Measurements from ENCODE around the gene RFWD3. TPM values are rescaled to one million over a fixed set of nuclear protein-coding genes. Genes with fewer than 3 reads are reported as not detected.

Gene RFWD3
- total and polyA plus RNA-seq, 2 of the 8 experiments (the other 6 are each of a cell fraction or from before 2014, with no cell fraction given) = 67.1 to 114 TPM

- Histone ChIP-seq H4K20me1 (replicated peaks in 1 of 2; ENCODE audit: control insufficient read depth in 1 of 2, insufficient read depth in 2 of 2, low read length in 2 of 2) (peaks cover 7 to 9% of the 10 kb centered on the region in 2 experiments), H3K9ac (replicated peaks in 1 of 4; ENCODE audit: extremely low read depth in 1 of 4, low read depth in 3 of 4, low read length in 3 of 4) (no peak overlapping the region)
- TF ChIP-seq CBX5 (IDR thresholded peaks at IDR 0.05; ENCODE audit: low read depth, low read length) (no peak), POU5F1 (IDR thresholded peaks at IDR 0.05; ENCODE audit: low read depth, low read length) (no peak), YY1 (IDR thresholded peaks at IDR 0.05; ENCODE audit: low read depth, low read length) (no peak), TAF7 (optimal IDR thresholded peaks at IDR 0.05; ENCODE audit: borderline replicate concordance, low read depth, low read length) (no peak), CTCF (IDR thresholded peaks at IDR 0.05; ENCODE audit: control extremely low read depth in 1 of 3, insufficient read depth in 1 of 3, low read depth in 1 of 3, low read length in 3 of 3) (no peak), ATF3 (IDR thresholded peaks at IDR 0.05; ENCODE audit: insufficient read depth, low read depth, low read length) (no peak), PHF8 (conservative IDR thresholded peaks at IDR 0.05; ENCODE audit: low read depth, low read length) (no peak), NANOG (IDR thresholded peaks at IDR 0.05; ENCODE audit: insufficient read depth, low read depth, low read length, poor library complexity, severe bottlenecking) (no peak), TCF12 (IDR thresholded peaks at IDR 0.05; ENCODE audit: low read depth, low read length) (no peak)
Measured at GRCh38 chr16:74601126-74601871, 65.4 kb downstream of the RFWD3 start.

More at GRCh38 chr16:74601126-74601871, 65.4 kb downstream of the RFWD3 start:
- Histone ChIP-seq H3K4ac (replicated peaks; ENCODE audit: insufficient read length, low read depth, low read length) (no peak overlapping the region), H3K79me1 (ENCODE audit: low read depth, low read length) (peaks cover 3% of the 10 kb centered on the region; the same call in 1 of the 2 replicates), H4K5ac (ENCODE audit: insufficient read length, low read depth, low read length) (no peak overlapping the region), H2AFZ (ENCODE audit: low read length) (no peak overlapping the region), H3K27me3 (replicated peaks in 1 of 4; ENCODE audit: control insufficient read depth in 3 of 4, extremely low read depth in 1 of 4, insufficient read depth in 3 of 4, low read length in 3 of 4) (no peaks in the 10 kb centered on the region), H2BK15ac (ENCODE audit: low read length) (no peak overlapping the region), H3K14ac (ENCODE audit: insufficient read length) (no peak overlapping the region), H2BK120ac (replicated peaks; ENCODE audit: low read depth, low read length) (no peak overlapping the region), H4K8ac (ENCODE audit: extremely low read depth, insufficient read depth, low read length) (no peak overlapping the region), H3K4me2 (ENCODE audit: insufficient read depth in 1 of 2, low read depth in 2 of 2, low read length in 2 of 2) (no peak overlapping the region), H3K23me2 (ENCODE audit: low read depth, low read length) (peaks cover 3% of the 10 kb centered on the region; the same call in 1 of the 2 replicates), H3K36me3 (ENCODE audit: control insufficient read depth in 2 of 4, insufficient read depth in 4 of 4, low read length in 3 of 4) (no peaks in the 10 kb centered on the region), H2BK20ac (ENCODE audit: low read length) (no peak overlapping the region), H3K79me2 (ENCODE audit: control insufficient read depth in 1 of 2, insufficient read depth in 2 of 2, low read length in 2 of 2) (peaks cover 25 to 96% of the 10 kb centered on the region in 2 experiments), H3K27ac (ENCODE audit: low read depth, low read length) (no peak overlapping the region), H2BK5ac (ENCODE audit: low read depth, low read length) (no peak overlapping the region), H3K56ac (replicated peaks; ENCODE audit: insufficient read length, low read depth, low read length) (no peak overlapping the region), H3K4me3 (ENCODE audit: extremely low read depth in 1 of 4, insufficient read depth in 2 of 4, low read depth in 3 of 4, low read length in 4 of 4) (no peak overlapping the region), H2BK12ac (ENCODE audit: low read depth, low read length) (no peak overlapping the region), H3K23ac (ENCODE audit: insufficient read length) (no peak overlapping the region), H2AK5ac (ENCODE audit: low read depth, low read length) (no peak overlapping the region), H4K91ac (replicated peaks; ENCODE audit: insufficient read length, low read length) (no peak overlapping the region), H3K4me1 (replicated peaks in 1 of 4; ENCODE audit: control insufficient read depth in 3 of 4, insufficient read depth in 4 of 4, low read length in 3 of 4) (peaks cover 0 to 2% (median 0%) of the 10 kb centered on the region in 4 experiments; a peak in 3 of 7 replicates), H3K9me3 (ENCODE audit: insufficient read depth in 2 of 2, low read depth in 1 of 2, low read length in 1 of 2) (no peaks in the 10 kb centered on the region), H3K18ac (ENCODE audit: extremely low read depth, low read length) (no peak overlapping the region)
- CTCF ChIA-PET (ENCODE audit: partially characterized antibody) = interaction anchor here (1.2 kb wide), 1 partner anchor 16 kb away, joined by 4 read pairs; no protein-coding TSS in a partner anchor
- 87% methylated on average over 9 of the region's 9 CpGs; no CpG with 5 or more reads in 1 of the 2 experiments for WGBS, 2 experiments (ENCODE audit: extremely low coverage in 1 of 2, insufficient coverage in 1 of 2, insufficient read length in 1 of 2, insufficient replicate concordance in 2 of 2, low coverage in 1 of 2, low lambda C conversion rate in 2 of 2, missing lambda C conversion rate in 1 of 2)
- DNase-seq (ENCODE audit: low read depth in 1 of 2, low spot score in 2 of 2) = no peak
- POLR2A ChIA-PET (ENCODE audit: partially characterized antibody) = interaction anchor here (0.8 to 1.3 kb wide), 3 partner anchors 11 to 25 kb away, joined by 3 to 4 read pairs (median 3); no protein-coding TSS in a partner anchor
- FAIRE-seq = no peak

Data from H1 (cell line).